Fibroblast of pulmonary artery (primary cell): ENCODE data around the gene KLHDC8A.
"Not testable (repeated sequence)": the region's sequence is repeated elsewhere in the genome, so short reads cannot be mapped to it uniquely, and the experiment has no call there.

Experiments used
- DNase-seq: peaks from one replicate; pipeline ENCODE4 v3.0.0-alpha.2; 2010; ENCODE audit warnings: low read depth
- H3K4me3 ChIP-seq: replicated peaks from 2 replicates; pipeline ENCODE4 v1.5.1; 2011; ENCODE audit warnings: low read depth, mild to moderate bottlenecking, control low read depth, low read length, moderate library complexity
- TF ChIP-seq, protein P1 (sequence below): IDR thresholded peaks from 2 replicates; pipeline ENCODE4 v1.5.1; 2011; ENCODE audit warnings: mild to moderate bottlenecking, control low read depth, low read length, inconsistent platforms; ENCODE audit errors: missing control alignments

Gene KLHDC8A

DNA sequence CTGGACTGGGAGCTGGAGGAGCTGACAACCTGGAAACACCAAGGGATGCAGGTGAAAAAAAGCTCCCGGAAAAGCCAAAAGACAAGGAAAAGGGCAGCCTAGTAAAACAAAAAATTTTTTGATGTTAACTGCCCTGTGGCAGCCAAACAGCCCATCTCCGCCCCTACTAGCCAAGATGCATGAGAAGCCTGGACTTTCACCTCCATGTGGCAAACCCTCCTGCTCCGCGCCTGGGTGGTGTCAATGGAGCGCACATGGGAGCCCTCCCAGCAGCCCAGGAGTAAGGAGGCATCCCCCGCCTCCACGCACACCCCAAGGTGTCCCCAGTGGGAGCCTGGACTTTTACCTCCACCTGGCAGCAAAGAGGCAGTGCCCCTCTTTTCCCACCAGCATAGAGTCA lies 34.7 kb upstream of the KLHDC8A start:
- DNase-seq, result no peak
- TF ChIP-seq, protein P1, sequence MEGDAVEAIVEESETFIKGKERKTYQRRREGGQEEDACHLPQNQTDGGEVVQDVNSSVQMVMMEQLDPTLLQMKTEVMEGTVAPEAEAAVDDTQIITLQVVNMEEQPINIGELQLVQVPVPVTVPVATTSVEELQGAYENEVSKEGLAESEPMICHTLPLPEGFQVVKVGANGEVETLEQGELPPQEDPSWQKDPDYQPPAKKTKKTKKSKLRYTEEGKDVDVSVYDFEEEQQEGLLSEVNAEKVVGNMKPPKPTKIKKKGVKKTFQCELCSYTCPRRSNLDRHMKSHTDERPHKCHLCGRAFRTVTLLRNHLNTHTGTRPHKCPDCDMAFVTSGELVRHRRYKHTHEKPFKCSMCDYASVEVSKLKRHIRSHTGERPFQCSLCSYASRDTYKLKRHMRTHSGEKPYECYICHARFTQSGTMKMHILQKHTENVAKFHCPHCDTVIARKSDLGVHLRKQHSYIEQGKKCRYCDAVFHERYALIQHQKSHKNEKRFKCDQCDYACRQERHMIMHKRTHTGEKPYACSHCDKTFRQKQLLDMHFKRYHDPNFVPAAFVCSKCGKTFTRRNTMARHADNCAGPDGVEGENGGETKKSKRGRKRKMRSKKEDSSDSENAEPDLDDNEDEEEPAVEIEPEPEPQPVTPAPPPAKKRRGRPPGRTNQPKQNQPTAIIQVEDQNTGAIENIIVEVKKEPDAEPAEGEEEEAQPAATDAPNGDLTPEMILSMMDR, result no peak
- H3K4me3 ChIP-seq, result no peak overlapping the region

DNA sequence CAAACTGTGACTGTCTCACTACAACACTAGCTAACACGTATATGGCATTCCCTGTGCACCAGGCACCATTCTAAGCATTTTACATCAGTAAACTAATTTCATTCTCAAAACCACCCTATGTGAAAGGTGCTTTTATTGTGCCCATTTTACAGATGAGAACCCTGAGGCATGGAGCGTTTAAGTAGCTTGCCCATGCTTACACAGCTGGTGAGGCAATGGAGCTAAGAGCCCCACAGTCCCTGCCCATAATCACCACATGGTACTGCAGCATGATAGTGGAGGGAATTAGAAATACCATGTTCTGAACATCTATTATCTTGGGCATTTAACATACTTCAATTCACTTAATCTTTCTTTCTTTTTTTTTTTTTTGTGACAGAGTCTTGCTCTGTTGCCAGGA lies 31.1 kb upstream of the KLHDC8A start:
- DNase-seq, result no peak
- H3K4me3 ChIP-seq, result no peak overlapping the region

DNA sequence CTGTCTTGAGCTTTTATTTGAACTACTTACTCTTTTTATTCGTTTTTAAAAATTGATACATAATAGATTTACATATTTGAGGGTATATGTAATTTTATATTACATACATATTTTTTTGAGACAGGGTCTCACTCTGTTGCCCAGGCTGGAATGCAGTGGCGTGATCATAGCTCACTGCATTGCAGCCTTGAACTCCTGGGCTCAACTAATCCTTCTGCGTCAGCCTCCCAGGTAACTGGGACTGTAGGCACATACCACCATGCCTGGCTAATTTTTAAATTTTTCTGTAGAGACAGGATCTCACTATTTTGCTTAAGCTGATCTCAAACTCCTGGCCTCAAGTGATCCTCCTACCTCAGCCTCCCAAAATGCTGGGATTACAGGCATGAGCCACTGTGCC lies 26.3 kb upstream of the KLHDC8A start:
- H3K4me3 ChIP-seq, DNase-seq: not testable (repeated sequence)

More for the DNA sequence above, 31.1 kb upstream of the KLHDC8A start:
- TF ChIP-seq, protein P1, result no peak

DNA sequence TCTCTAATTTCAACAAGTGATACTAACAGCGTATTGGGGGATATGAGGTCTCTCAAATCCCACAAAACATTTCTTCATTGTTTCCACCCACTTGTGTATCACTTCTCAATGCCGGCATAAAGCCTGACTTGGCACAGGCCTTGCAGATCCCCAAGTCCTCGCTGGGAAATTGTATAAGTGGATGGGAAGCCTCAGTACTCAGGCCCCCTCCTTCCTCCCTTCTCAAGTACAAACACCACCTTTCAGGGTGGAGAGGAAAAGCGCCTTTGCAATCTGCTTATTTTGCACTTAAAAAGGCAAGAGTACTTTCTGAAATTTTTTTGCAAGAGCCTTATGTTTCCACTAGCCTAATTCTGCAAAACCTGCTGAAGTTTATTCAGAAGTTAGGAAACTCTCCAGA lies 25.8 kb upstream of the KLHDC8A start:
- H3K4me3 ChIP-seq, result no peak overlapping the region
- TF ChIP-seq, protein P1, result no peak
- no peak for DNase-seq

DNA sequence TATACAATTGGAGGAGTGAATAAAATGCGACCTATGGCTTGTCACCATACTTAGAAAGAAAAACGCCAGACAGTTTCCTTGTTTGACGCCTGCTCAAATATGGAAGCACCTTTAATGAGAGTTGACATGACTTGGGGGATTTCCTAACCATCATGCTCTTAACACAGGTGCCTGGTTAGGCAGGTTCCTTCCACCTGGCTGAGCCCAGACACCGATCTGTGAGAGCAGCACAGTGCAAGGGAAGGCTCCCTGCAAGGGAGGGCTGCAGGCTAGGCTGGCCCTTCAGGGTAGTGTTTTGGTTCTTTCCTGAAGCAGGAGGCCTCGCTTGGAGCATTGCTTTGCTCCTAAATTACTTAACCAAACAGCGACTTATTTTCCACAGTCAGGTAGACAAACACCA lies 24.6 kb upstream of the KLHDC8A start:
- no peak overlapping the region for H3K4me3 ChIP-seq
- TF ChIP-seq, protein P1, result no peak
- DNase-seq, result no peak

DNA sequence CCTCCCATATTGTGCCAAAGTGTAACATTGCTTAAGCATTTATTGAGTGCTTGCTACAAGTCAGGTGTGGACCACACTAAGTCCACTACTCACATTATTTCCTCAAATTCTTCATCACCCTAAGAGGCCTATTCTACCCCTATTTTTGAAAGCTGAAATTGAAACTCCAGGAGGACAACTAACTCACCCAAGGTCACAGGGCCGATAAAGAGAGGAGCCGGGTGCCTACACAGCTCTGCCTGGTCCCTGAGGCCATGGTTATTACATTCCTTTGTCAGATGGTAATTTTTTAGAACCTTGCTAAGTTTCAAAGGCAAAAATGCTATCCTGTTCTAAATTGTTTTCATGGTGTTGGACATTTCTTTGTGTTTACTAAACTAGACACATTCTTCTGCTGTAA lies 24.2 kb upstream of the KLHDC8A start:
- H3K4me3 ChIP-seq, result no peak overlapping the region
- DNase-seq, result no peak
- TF ChIP-seq, protein P1, result no peak

DNA sequence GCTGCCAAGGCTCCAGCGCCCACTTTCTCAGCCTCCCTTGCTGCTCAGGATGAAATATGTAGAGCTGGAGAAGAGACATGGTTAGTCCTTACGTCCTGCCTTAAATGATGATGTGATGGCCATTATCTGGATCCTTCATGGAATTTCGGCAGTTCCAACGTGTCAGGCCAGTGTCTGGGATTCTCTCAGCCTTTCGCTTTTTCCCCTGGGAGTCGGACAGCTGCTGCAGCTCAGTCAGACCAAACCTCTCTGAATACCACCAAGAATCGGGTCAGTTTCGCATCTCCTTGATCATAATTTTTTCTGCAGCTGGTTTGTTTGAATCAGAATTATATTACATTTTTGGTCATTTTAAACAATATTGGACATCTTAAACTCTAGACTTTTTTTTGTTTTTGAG lies 22.3 kb upstream of the KLHDC8A start:
- TF ChIP-seq, protein P1, result no peak
- DNase-seq, result no peak
- no peak overlapping the region for H3K4me3 ChIP-seq

DNA sequence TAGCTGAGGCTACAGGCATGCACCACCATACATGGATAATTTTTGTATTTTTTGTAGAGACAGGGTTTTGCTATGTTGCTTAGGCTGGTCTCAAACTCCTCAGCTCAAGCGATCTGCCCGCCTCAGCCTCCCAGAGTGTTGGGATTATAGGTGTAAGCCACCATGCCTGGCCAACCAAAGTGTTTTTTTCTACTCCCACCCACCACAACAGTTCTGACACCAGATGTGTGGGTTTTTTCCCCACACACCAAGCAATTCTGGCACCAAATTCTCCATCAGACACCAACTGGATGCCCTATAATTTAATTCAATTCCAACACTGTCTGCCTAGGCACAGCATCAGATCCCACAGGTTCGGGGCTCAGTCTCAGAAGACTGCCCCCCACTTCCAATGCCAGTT lies 20.6 kb upstream of the KLHDC8A start:
- DNase-seq, result no peak

More for the DNA sequence above, 20.6 kb upstream of the KLHDC8A start:
- no peak overlapping the region for H3K4me3 ChIP-seq
- TF ChIP-seq, protein P1, result no peak
